ENCODE data around the gene ACBD4. TPM values are rescaled to one million over a fixed set of nuclear protein-coding genes. Genes with fewer than 3 reads are reported as not detected.

The ACBD4 gene
- total and polyA plus RNA-seq, 2 experiments from 2014 or later = 2.1 to 4.3 TPM

DNA sequence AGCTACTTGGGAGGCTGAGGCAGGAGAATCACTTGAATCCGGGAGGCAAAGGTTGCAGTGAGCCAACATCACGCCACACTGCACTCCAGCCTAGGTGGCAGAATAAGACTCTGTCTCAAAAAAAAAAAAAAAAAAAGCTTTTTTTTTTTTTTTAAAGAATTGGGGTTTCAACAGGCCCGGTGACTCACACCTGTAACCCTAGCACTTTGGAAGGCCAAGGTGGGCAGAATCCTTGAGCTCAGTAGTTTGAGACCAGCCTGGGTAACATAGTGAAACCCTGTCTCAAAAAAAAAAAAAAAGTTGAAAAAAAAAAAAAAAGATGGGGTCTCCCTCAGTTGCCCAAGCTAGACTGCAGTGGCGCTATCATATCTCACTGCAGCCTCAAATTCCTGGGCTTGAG, 19.5 kb downstream of the ACBD4 start:
- Histone ChIP-seq H2AFZ (no peak overlapping the region), H3K9ac (no peak overlapping the region), H3K27me3 (replicated peaks; ENCODE audit: insufficient read depth) (no peaks in the 10 kb centered on the region), H3K79me2 (ENCODE audit: insufficient read depth) (peaks cover 100% of the 10 kb centered on the region), H3K4me3 (no peak overlapping the region), H3K9me2 (ENCODE audit: insufficient read depth) (no peaks in the 10 kb centered on the region), H3K4me2 (ENCODE audit: unreplicated experiment) (no peak overlapping the region), H3F3A (ENCODE audit: insufficient read depth) (peaks cover 48% of the 10 kb centered on the region), H3K9me3 (ENCODE audit: low read depth) (no peaks in the 10 kb centered on the region), H3K36me3 (ENCODE audit: low read depth) (no peaks in the 10 kb centered on the region), H3K27ac (no peak overlapping the region), H4K20me1 (ENCODE audit: insufficient read depth) (no peaks in the 10 kb centered on the region), H3K4me1 (ENCODE audit: insufficient read depth) (peaks cover 32% of the 10 kb centered on the region)
- 94 to 95% methylated on average over 4 of the region's 4 CpGs for WGBS, 2 experiments (ENCODE audit: low coverage in 1 of 2, low lambda C conversion rate in 2 of 2, missing lambda C conversion rate in 2 of 2)
- DNase-seq = peak; percentile 26
- in situ Hi-C loops (cut with MboI) = no loop called here
- TF ChIP-seq EZH2 (IDR thresholded peaks at IDR 0.05; ENCODE audit: insufficient read depth, poor library complexity, severe bottlenecking) (no peak), EZH2phosphoT487 (IDR thresholded peaks at IDR 0.05; ENCODE audit: insufficient read depth, low read depth) (no peak)

DNA sequence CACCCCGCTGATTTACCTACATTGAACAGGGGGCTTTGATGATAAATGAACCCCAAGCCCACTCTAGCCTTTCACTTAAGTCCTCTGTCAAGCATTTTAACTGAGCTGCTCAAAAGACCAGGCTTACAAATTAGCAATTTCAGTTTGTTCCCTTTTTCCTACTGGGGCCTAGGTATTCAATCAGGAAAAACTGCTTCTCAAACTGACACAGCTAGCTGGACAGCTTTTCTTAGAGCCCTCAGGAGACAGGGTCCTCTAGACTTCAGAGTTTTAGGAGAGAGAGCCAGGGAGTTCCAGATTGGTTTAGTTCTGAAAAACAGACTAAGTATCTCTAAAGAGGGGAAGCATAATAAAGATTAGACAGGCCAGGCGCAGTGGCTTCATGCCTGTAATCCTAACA, 20.0 kb downstream of the ACBD4 start:
- H3K79me2 ChIP-seq (ENCODE audit: insufficient read depth) = peaks cover 100% of the 10 kb centered on the region
- peaks cover 34% of the 10 kb centered on the region for H3K4me1 ChIP-seq (ENCODE audit: insufficient read depth)
- H3K27ac ChIP-seq = no peak overlapping the region
- in situ Hi-C loops (cut with MboI) = no loop called here
- H3K9ac ChIP-seq = no peak overlapping the region
- TF ChIP-seq EZH2 (IDR thresholded peaks at IDR 0.05; ENCODE audit: insufficient read depth, poor library complexity, severe bottlenecking) (no peak), EZH2phosphoT487 (IDR thresholded peaks at IDR 0.05; ENCODE audit: insufficient read depth, low read depth) (no peak)
- no peaks in the 10 kb centered on the region for H3K9me2 ChIP-seq (ENCODE audit: insufficient read depth)
- WGBS, 2 experiments (ENCODE audit: low coverage in 1 of 2, low lambda C conversion rate in 2 of 2, missing lambda C conversion rate in 2 of 2) = 98 to 100% methylated on average over 2 of the region's 2 CpGs
- H3F3A ChIP-seq (ENCODE audit: insufficient read depth) = peaks cover 49% of the 10 kb centered on the region
- DNase-seq = no peak
- H3K36me3 ChIP-seq (ENCODE audit: low read depth) = no peaks in the 10 kb centered on the region
- H3K4me2 ChIP-seq (ENCODE audit: unreplicated experiment) = no peak overlapping the region
- no peaks in the 10 kb centered on the region for H3K27me3 ChIP-seq (replicated peaks; ENCODE audit: insufficient read depth)
- H4K20me1 ChIP-seq (ENCODE audit: insufficient read depth) = no peaks in the 10 kb centered on the region
- H3K4me3 ChIP-seq = no peak overlapping the region
- H2AFZ ChIP-seq = no peak overlapping the region
- H3K9me3 ChIP-seq (ENCODE audit: low read depth) = no peaks in the 10 kb centered on the region

DNA sequence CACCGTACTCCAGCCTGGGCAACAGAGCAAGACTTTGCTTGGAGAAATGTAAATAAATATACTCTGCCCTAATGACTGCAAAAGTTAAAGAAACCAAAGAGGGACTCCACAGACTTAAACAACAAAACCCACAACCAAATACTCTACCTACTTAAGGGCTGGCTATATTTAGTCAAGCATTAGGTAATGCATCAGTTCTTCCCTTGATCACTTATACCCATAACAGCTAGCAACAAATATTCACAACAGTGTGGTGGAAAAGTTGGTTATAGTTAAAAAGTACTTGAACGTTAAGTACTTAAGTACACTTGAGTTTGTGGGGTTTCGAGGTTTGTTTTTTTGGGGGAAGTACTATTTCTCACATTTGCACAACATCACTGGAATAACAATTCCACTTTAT, 20.8 kb downstream of the ACBD4 start:
- Histone ChIP-seq H3K9me3 (ENCODE audit: low read depth) (no peaks in the 10 kb centered on the region), H3K4me1 (ENCODE audit: insufficient read depth) (peaks cover 32% of the 10 kb centered on the region), H2AFZ (no peak overlapping the region), H3K36me3 (ENCODE audit: low read depth) (no peaks in the 10 kb centered on the region), H3K4me2 (ENCODE audit: unreplicated experiment) (no peak overlapping the region), H3K9ac (no peak overlapping the region), H3K27ac (no peak overlapping the region), H3K27me3 (replicated peaks; ENCODE audit: insufficient read depth) (no peaks in the 10 kb centered on the region), H4K20me1 (ENCODE audit: insufficient read depth) (no peaks in the 10 kb centered on the region), H3K9me2 (ENCODE audit: insufficient read depth) (no peaks in the 10 kb centered on the region), H3K4me3 (no peak overlapping the region), H3K79me2 (ENCODE audit: insufficient read depth) (peaks cover 100% of the 10 kb centered on the region), H3F3A (ENCODE audit: insufficient read depth) (peaks cover 43% of the 10 kb centered on the region)
- DNase-seq = no peak
- 97 to 98% methylated on average over 3 of the region's 3 CpGs for WGBS, 2 experiments (ENCODE audit: low coverage in 1 of 2, low lambda C conversion rate in 2 of 2, missing lambda C conversion rate in 2 of 2)
- no peak for TF ChIP-seq EZH2phosphoT487 (IDR thresholded peaks at IDR 0.05; ENCODE audit: insufficient read depth, low read depth)
- TF ChIP-seq EZH2 (IDR thresholded peaks at IDR 0.05; ENCODE audit: insufficient read depth, poor library complexity, severe bottlenecking) = no peak
- in situ Hi-C loops (cut with MboI) = no loop called here

DNA sequence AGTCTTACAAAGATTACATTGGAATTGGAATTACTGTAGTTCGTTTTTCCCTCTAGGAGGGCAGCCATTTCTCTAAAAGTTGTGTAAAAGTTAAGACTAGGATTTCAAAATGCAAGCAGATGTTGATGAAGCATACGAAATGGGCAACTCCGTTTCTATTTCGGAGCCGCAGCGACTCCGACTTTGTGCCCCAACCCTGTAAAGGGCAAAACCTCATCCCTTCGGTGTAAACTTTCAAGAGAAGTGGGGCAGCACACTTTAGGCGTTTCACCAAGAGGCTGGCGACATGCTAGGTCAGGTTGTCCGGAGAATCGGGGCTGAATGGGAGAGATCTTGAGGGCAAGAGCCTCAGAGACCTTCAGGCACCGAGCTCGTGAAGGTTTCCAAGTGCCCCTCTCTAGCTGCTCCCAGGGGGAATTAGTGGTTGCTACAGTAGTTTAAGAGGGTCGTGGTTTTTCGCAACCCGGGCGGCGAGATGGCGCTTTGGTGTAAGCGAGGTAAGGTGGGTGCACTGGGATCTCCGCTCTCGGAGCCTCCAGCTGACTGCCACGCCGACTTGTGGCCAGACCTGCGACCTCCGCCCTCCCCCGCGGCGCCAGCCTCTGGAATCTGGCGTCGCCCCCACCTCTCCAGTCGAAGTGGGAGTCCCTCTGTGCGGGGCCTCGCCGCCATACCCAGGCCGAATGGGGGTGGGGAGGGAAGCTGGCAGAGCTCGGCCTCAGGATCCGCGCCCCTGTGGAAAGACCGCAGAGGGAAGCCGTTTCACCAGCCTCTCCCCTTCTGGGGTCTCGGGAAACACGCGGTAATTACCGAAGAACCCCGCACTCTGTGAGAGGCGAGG, 25.2 kb downstream of the ACBD4 start:
- 1% methylated on average over 44 to 48 of the region's 48 CpGs for WGBS, 2 experiments (ENCODE audit: low coverage in 1 of 2, low lambda C conversion rate in 2 of 2, missing lambda C conversion rate in 2 of 2)
- TF ChIP-seq EZH2 (IDR thresholded peaks at IDR 0.05; ENCODE audit: insufficient read depth, poor library complexity, severe bottlenecking) (no peak), EZH2phosphoT487 (IDR thresholded peaks at IDR 0.05; ENCODE audit: insufficient read depth, low read depth) (no peak)
- Histone ChIP-seq H3K4me2 (ENCODE audit: unreplicated experiment) (peak overlapping the region; percentile 97), H3K4me1 (ENCODE audit: insufficient read depth) (peaks cover 29% of the 10 kb centered on the region), H3K36me3 (ENCODE audit: low read depth) (no peaks in the 10 kb centered on the region), H3K9ac (peak overlapping the region; percentile 99), H3K4me3 (peak overlapping the region; percentile 91), H4K20me1 (ENCODE audit: insufficient read depth) (no peaks in the 10 kb centered on the region), H3K79me2 (ENCODE audit: insufficient read depth) (peaks cover 57% of the 10 kb centered on the region), H3F3A (ENCODE audit: insufficient read depth) (peaks cover 30% of the 10 kb centered on the region; the same call in 1 of the 2 replicates), H3K27me3 (replicated peaks; ENCODE audit: insufficient read depth) (no peaks in the 10 kb centered on the region), H3K9me2 (ENCODE audit: insufficient read depth) (no peaks in the 10 kb centered on the region), H3K9me3 (ENCODE audit: low read depth) (no peaks in the 10 kb centered on the region), H3K27ac (peak overlapping the region; percentile 95), H2AFZ (no peak overlapping the region)
- peak; percentile 82 for DNase-seq
- in situ Hi-C loops (cut with MboI) = no loop called here

Measured in GM23248 (cell line).